HG03196 (cell line): Measurements from ENCODE around the gene OTOGL.
"Not testable (repeated sequence)": the region's sequence is repeated elsewhere in the genome, so short reads cannot be mapped to it uniquely, and the experiment has no call there.

ENCODE experiments used
- ATAC-seq: cut with Tn5 transposase; IDR thresholded peaks from one replicate; pipeline ENCODE4 v1.9.1; 2021; ENCODE audit not compliant: unreplicated experiment

The OTOGL gene

DNA sequence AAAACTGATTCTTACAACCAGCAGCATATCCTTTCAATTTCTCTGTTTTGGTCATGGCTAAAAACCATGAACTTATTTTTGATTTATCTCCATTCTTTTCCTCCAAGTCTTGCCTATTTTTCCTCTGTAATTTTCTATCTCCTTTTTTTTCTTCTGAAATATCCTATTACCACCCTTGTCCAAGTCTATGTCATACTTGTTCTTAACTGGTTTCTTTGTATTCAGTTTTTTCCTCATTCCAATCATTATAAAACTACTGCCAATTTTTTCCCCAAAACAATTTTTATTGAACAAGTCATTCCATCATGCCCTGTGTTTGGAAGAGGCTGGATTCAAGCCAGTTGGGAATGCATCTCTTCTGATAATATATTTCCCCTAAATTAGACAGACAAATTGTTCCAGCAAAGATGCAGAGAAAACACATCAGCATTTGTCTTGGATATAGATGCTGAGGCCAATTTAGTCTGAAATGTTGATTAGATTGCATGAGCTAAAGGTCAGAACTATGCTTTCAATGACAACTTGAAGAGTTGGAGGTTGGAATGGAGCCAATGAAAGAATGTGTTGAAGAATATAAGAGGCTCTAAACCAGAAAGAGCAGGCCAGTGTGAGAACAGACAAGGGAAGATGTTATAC is 30.7 kb downstream of the OTOGL start:
- ATAC-seq, result no peak

- ATAC-seq, result no peak
These were observed 36.3 kb downstream of the OTOGL start for GRCh38 chr12:80135624-80136023.

DNA sequence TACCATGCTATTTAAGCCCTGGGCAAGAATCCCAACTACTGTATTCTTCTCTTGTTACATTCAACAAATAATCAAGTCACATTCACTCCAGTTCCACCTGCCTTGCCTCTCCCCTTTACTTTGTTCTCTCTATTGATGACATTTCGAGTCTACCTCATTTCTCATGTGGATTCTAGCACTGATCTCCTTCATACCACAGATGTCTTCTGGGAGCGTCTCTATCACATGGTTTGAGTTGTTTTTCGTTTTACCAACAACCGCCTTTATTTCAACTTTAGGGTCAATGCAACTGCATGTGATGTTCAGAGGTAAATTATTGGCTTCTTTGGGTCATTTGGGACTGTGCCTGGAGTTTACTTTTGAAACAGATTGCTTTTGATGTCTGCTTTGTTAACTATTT is 40.7 kb downstream of the OTOGL start:
- ATAC-seq, result no peak

- no peak for ATAC-seq
These were observed 43.3 kb downstream of the OTOGL start for GRCh38 chr12:80142640-80143039.

GRCh38 chr12:80143537-80143936 is 44.2 kb downstream of the OTOGL start:
- no peak for ATAC-seq

GRCh38 chr12:80149547-80150313 is 50.4 kb downstream of the OTOGL start:
- not testable (repeated sequence) for ATAC-seq

GRCh38 chr12:80151131-80151530 is 51.8 kb downstream of the OTOGL start:
- ATAC-seq, result no peak

DNA sequence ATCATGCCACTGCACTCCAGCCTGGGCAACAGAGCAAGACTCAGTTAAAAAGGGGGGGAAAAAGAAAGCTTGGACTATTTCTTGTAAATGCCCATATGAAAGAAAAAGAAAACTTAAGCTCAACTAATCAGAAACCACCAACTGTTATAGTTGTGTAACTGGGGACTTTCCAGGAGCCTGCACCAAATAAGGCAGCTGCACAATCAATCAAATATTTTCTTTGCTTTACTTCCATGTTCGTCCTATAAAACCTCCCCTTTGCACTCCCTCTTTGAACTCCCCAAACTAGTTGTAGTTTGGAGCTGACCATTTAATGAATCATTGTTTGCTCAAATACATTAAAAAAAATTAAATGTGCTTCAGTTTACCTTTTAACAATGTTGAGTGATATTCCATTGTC is 54.9 kb downstream of the OTOGL start:
- ATAC-seq, result no peak

DNA sequence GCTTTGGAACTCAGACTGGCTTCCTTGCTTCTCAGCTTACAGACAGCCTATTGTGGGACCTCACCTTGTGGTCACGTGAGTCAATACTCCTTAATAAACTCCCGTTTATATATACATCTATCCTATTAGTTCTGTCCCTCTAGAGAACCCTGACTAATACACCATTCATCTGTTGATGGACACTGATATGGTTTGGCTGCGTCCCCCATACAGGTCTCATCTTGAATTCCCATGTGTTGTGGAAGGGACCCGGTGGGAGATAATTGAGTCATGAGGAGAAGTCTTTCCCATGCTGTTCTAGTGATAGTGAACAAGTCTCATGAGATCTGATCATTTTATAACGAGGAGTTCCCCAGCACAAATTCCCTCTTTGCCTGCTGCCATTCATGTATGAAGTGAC is 57.0 kb downstream of the OTOGL start:
- no peak for ATAC-seq

DNA sequence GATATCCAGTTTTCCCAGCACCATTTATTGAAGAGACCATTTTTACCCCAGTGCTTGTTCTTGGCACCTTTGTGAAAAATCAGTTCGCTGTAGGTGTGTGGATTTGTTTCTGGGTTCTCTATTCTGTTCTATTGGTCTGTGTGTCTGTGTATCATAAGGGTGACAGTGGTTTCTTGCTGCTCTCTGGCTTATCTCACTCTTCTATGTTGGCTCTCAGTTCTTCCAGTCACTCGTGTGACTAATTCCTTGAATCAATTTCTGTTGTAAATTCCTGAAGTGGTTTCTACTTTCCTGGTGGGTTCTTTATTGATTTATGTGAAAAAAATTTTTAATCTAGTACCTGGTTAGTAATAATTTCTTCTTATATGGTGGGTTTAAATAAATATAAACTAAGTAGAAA is 58.3 kb downstream of the OTOGL start:
- no peak for ATAC-seq

- no peak for ATAC-seq
These were observed 62.3 kb downstream of the OTOGL start for GRCh38 chr12:80161612-80162011.

DNA sequence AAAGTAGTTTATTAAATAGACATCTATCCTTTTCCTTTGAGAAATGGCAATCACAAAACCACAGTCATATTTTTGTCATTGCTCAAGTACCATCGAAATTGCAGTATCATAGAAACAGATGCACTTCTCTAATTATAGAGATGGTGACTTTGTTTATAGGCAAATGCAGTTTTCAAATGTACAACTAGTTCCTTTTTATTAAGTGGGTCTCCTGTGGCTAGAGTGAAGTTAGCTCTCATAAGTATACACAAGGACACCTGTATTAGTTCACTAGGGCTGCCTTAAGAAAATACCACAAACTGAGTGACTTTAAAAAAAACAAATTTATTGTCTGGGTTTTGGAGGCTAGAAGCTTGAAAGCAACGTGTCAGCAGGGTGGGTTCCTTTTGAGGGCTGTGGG is 62.8 kb downstream of the OTOGL start:
- ATAC-seq, result no peak

DNA sequence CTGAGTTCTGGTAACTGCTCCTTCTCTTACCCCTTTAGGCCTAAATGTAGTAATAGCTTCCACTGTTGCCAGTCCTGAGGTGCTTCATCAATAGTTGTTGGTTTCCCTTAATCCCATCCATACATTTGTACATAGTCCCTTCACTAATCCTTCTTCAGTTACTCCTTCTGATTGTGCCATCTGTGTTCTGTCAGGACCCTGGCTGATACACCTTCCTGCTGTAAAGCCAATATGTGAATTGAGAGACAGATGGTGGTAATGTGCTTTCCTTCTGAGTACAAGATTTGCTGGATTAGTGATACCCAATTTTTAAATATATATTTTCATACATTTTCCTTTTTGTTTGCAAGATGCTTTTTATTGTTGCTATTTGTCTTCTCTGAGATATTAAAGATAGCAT is 66.4 kb downstream of the OTOGL start:
- ATAC-seq, result no peak

DNA sequence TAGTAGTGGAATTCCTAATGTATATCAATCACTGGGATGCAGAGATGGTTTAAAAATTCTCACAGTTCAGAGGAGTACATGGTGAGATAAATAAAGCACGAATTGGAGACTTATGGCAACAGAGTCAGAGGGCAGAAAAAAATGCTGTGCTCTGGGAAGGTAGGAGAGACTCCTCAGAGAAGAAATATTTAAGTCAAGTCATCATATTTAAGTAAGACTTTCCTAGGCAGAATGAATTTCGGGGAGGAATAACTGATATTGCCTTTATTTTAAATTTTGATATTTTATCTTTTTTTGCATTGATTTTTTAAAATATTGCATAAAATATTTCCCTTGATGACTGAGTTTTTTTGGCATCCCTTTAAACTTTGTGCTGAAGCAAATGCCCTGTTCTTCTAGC is 67.4 kb downstream of the OTOGL start:
- ATAC-seq, result no peak

DNA sequence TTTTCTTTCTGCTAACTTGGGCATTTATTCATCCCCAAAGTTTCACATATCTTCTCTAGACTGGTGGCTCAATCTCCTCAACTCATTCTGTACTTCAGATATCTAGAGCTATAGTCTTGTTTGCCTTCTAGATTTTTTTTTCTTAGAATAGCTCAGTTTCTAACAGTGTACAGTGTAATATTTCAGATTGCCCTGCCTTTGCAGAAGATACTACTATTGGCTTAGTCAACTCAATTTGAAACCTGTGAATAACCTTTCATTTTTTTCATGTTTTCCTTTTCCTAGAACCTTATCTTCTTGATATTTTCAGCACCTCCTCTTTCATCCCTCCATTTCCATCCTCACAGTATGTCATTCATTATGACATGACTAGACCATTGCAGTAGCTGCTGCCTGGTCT is 69.6 kb downstream of the OTOGL start:
- ATAC-seq, result no peak

- ATAC-seq, result no peak
These were observed 71.6 kb downstream of the OTOGL start for GRCh38 chr12:80170915-80171314.

DNA sequence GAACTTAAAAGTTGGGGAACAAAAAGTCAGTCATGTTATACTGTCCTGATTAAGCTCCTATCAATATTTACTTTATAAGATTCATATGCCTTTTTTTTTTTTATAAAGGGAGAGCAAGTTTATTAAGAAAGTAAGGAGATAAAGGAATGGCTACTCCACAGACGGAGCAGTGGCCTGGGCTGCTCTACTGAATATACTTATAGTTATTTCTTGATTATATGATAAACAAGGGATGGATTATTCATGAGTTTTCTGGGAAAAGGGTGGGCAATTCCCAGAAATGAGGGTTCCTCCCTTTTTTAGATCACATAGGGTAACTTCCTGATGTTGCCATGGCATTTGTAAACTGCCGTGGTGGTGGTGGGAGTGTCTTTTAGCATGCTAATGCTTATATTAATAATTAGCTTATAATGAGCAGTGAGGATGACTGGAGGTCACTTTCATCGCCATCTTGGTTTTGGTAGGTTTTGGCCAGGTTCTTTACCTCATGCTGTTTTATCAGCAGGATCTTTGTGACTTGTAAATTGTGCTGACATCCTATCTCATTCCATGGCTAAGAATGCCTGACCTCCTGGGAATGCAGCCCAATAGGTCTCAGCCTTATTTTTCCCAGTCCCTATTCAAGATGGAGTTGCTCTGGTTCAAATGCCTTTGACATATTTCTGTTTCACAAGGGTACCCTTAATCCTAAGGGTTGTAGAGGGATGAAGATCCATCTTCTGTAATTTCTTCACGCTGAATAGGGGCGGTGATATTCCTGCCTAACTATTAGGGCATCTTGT is 73.9 kb downstream of the OTOGL start:
- ATAC-seq, result no peak

- ATAC-seq, result no peak
These were observed 76.1 kb downstream of the OTOGL start for GRCh38 chr12:80175307-80175930.

GRCh38 chr12:80176706-80177105 is 77.4 kb downstream of the OTOGL start:
- ATAC-seq, result no peak

DNA sequence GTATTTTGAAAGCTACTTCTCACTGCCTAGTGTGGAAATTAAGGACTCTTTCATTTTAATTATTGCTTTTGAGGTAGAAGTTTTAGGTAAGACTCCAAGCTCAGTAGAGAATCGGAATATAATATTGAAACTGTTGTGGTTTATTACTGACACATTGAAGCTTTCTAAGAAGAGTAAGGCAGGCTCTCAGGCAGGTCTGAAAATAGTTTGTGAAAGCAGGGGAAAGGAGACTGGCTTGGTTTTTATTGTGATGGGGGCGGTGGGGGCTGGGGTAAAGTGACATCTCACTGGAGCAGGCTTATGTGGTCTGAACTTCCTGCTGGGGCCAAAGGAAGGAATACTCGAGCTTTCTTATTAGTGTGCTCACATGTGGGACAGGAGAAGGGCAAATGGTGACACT is 79.5 kb downstream of the OTOGL start:
- peak; percentile 79 for ATAC-seq

- no peak for ATAC-seq
These were observed 84.6 kb downstream of the OTOGL start for GRCh38 chr12:80183939-80184338.

DNA sequence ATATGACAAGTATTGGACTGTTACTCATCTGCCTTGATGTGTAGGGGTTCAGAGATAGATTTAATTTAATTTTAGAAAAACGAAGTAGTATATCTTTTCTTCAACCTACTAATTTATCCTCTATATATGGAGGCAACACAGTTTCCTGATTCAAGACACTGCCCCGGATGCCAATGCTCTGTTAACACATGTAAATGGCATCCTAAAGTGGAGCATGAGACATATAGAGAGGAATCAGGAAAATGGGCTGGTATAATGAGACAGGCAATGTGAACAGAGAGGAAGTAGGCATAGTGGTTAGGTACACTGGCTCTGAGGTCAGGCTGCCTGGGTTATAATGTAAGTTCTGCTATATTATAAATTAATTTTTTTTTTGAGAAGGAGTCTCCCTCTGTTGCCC is 85.6 kb downstream of the OTOGL start:
- no peak for ATAC-seq
